ENCODE data around the gene CLN6.
"Not testable (repeated sequence)": the region's sequence is repeated elsewhere in the genome, so short reads cannot be mapped to it uniquely, and the experiment has no call there.

The CLN6 gene

GRCh38 chr15:68203486-68203885, 26.0 kb downstream of the CLN6 start:
- DNase-seq (ENCODE audit: low read depth in 2 of 2) = no peak
- H3K4me3 ChIP-seq (replicated peaks in 1 of 2; ENCODE audit: low read depth in 2 of 2, low read length in 2 of 2) = no peak overlapping the region
- no peak for TF ChIP-seq CTCF (IDR thresholded peaks at IDR 0.05; ENCODE audit: low read depth, low read length)

DNA sequence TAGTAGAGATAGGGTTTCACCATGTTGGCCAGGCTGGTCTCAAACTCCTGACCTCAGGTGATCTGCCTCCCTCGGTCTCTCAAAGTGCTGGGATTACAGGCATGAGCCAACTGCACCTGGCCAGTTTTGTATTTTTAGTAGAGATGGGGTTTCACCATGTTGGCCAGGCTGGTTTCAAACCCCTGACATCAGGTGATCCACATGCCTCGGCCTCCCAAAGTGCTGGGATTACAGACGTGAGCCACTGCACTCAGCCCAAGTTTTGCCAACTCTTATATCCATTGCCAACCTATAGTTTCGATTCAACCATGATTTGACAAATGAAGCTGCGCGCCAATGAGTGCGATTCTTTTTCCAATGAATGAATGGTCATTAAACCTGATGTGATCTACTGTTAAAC, 26.5 kb downstream of the CLN6 start:
- DNase-seq (ENCODE audit: low read depth in 2 of 2) = not testable (repeated sequence)

DNA sequence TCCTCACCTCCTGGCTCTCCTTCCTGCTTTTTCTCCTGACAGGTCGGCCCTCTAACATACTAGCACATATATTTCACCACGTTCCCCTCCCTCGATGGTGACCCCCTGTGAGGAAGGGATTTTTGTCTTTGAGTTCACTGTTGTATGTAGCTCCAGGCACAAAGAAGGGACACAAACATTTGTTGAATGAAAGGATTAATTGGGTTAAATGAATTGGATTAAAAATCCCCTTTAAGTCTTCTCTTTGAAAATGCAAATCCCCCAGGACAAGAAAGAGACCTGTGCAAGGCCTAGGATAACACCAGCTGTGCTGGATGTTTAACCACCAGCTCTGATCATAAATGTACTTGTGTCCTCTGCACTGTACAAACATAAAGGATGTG, 27.7 kb downstream of the CLN6 start:
- no peak for DNase-seq (ENCODE audit: low read depth in 2 of 2)
- H3K4me3 ChIP-seq (replicated peaks in 1 of 2; ENCODE audit: low read depth in 2 of 2, low read length in 2 of 2) = no peak overlapping the region
- no peak for TF ChIP-seq CTCF (IDR thresholded peaks at IDR 0.05; ENCODE audit: low read depth, low read length)

More for the DNA sequence above, 26.5 kb downstream of the CLN6 start:
- not testable (repeated sequence) for H3K4me3 ChIP-seq (replicated peaks in 1 of 2; ENCODE audit: low read depth in 2 of 2, low read length in 2 of 2)

GRCh38 chr15:68201153-68201878, 28.2 kb downstream of the CLN6 start:
- TF ChIP-seq CTCF (IDR thresholded peaks at IDR 0.05; ENCODE audit: low read depth, low read length) = no peak
- DNase-seq (ENCODE audit: low read depth in 2 of 2) = no peak
- H3K4me3 ChIP-seq (replicated peaks in 1 of 2; ENCODE audit: low read depth in 2 of 2, low read length in 2 of 2) = no peak overlapping the region

DNA sequence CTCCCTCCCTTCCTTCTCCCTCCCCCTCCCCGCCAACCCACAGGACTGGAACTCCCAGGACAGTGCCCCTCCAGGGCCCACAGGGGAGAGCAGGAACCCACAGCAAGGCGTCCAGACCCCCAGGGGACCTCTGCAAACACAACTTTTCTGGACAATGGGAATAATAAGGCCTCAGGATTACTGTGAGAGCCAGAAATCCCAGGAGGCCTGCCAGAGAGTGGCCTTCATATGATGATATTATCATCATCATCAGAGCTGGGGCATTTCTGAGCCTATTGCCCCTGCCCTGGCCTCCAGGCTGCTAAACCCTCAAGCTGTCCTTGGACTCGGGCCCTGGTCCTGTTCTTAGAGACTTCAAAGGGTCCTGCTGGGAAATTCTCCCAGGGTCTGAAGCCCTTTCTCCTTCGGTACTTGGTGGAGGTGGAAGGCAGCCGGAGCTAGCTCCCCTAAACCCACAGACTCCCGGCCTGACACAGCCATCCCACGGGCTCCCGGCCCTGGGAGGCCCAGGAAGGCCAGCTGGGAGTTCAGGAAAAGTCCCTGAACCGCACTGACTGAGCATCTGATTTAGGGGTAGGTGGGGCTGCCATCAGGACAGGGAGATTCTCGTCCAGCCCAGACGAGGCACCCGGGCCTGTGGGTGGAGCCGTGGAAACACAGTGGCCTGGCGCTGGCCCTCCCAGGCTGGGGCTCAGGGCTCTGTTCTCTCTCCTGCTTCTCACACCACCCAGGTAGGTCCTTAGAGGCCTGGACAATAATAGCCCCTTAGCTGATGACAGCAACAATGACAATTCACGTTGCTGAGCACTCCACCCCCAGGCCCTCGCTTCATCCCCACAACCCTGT, 29.3 kb downstream of the CLN6 start:
- DNase-seq (ENCODE audit: low read depth in 2 of 2) = no peak
- no peak overlapping the region for H3K4me3 ChIP-seq (replicated peaks in 1 of 2; ENCODE audit: low read depth in 2 of 2, low read length in 2 of 2)
- no peak for TF ChIP-seq CTCF (IDR thresholded peaks at IDR 0.05; ENCODE audit: low read depth, low read length)

DNA sequence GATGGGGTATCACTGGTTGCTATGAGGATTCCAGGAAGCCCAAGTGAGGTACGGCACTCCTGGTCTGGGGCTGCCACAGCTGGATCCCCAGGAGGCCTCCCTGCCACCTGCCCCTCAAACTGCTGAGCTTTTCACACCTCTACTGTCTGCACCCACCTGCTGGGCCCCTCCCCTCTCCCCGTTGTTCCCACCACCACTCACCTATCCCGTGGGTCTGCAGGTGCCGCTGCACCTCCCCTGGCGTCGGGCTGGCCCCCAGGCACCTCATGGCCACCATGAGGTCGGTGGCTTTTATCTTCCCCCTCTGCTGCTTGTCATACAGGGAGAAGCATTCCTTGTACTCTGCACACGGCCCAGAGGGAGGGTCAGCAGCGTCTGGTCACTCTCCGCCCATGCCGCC, 30.2 kb downstream of the CLN6 start:
- no peak overlapping the region for H3K4me3 ChIP-seq (replicated peaks in 1 of 2; ENCODE audit: low read depth in 2 of 2, low read length in 2 of 2)
- no peak for DNase-seq (ENCODE audit: low read depth in 2 of 2)
- no peak for TF ChIP-seq CTCF (IDR thresholded peaks at IDR 0.05; ENCODE audit: low read depth, low read length)

DNA sequence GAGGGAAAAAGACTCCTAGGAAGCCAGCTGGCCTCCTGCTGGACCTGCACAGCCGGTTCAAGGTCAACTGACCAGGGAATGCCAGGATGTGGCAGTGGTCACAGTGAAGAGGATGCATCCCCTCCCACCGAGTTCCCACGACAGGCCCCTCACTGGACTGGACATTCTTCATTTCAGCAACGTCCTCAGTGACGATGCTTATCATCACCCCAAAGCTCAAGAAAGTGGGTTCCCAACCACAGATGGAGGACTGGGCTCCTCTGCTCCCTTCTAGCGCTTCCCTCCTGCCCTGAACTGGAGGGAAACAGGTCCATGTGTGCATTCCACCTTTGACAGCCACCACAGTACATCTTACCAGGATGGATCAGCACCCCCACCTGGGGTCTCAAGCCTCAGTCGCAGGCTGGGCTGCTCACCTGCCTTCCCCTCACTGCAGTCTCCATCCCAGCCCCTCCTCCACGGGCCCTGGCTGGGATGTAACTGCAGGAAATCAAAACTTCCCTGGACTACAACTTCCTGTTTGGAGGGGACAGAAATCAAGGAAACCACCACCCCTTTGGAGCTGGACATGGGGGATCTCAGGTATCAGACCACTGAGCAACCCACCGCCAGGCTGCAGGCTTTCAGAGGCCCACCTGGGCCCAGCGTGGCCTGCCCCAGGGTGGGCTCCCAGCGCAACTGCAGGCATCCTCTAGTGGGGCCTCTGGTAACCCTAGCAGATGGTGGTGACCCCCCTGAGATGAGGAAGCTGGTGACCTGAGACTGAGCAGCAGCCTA, 31.7 kb downstream of the CLN6 start:
- H3K4me3 ChIP-seq (replicated peaks in 1 of 2; ENCODE audit: low read depth in 2 of 2, low read length in 2 of 2) = no peak overlapping the region
- no peak for DNase-seq (ENCODE audit: low read depth in 2 of 2)
- no peak for TF ChIP-seq CTCF (IDR thresholded peaks at IDR 0.05; ENCODE audit: low read depth, low read length)

Measured in cardiac fibroblast (primary cell).